DMS114 treated with DMSO at 0.1 percent for 48 hours (cell line): ENCODE measurements around the gene CCNJL.

Source experiments
- DNase-seq: peaks from one replicate; lab custom pipeline; 2025; ENCODE audit not compliant: unreplicated experiment; lab: John Stamatoyannopoulos, UW

The CCNJL gene

GRCh38 chr5:160333721-160334120, 21.4 kb upstream of the CCNJL start:
- no peak for DNase-seq

GRCh38 chr5:160330212-160330611, 17.8 kb upstream of the CCNJL start:
- DNase-seq = no peak

DNA sequence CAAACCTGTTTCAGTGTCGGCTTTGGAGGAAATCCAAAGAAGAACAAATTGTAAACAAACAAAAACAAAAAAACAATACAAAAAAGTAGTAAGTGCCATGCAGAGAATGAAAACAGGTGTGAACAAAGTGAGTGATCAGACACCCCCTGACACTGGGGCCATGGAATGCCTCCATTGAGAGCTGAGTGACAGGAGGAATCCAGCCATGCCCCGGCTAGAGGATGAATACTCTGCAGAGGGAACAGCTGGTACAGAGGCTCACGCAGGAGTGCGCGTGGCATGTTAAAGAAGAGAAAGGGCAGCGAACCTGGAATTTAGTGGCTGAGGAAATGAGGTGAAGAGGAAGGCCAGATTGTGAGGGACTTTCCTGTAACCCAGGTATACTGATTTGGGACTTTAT, 15.5 kb upstream of the CCNJL start:
- no peak for DNase-seq

DNA sequence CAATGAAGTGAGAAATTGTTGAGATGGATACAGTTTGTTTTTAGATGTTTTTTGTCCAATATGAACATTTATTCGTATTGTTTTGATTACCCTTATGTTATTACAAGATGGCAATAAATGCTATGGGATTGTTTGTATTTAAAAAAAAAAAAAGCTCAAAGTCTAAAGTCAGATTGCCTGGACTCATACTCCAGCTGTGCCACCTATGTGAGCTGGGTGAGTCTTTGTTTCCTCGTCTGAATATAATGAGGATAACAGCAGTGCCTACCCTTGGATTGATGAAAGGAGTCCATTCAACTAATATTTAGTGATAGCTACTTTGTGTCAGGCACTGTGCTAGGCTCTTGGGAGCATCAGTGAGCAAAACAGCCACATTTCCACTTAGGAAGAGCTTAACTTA, 14.6 kb upstream of the CCNJL start:
- no peak for DNase-seq

GRCh38 chr5:160325716-160326115, 13.4 kb upstream of the CCNJL start:
- DNase-seq = no peak

DNA sequence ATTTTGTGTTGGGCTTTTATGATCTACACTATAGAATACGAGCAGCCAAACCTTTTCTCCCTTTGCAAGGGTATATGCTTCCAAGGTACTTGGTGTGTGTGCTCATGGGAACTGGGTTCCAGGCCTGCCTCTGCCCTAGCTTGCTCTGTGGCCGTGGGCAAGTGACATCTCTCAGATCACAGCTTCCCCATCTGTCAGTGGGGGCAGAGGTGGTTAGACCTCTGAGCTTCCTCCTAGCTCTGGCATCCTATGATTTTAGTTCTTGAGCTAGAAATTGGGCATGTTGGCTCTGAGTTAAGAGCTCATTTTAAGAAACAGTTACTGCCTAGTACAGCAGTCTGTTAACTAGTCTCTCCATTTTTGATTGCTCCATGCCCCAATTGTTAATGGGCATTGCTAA, 12.5 kb upstream of the CCNJL start:
- DNase-seq = no peak

DNA sequence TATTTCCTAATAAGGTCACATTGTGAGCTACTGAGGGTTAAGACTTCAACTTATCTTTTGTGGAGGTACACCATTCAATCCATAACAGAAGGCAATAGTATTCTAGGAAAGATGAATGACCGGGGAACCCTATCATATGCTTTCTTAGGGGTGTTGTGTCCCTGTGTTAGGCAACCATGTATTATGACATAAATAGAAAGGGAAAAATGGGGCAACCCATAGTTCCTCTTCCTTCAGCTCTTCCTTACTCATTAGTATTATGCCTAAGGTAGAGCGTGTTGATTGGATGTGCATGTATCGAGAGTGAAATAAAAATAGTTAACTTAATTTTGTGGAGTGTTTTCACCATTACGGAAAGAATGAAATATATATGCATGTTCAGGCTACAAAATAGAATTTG, 6.0 kb upstream of the CCNJL start:
- no peak for DNase-seq

DNA sequence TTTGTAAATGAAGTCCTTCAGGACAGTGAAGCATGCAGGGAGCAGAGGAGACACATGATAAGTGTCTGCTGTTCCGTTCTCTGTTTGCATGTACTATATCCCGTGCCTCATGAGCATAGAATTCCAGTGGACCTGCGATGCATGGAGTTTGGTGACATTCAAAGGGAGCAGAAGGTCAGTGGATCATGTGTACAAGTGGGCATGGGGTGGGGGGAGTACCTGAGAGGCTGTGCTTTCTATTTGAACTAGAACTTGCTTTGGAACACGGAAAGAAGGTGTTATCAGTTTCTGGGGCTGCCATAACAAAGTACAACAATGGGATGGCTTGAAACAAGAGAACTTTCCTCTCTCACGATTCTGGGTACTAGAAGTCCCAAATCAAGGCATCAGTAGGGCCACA, 5.1 kb upstream of the CCNJL start:
- DNase-seq = no peak

GRCh38 chr5:160315968-160316367, 3.6 kb upstream of the CCNJL start:
- DNase-seq = no peak

GRCh38 chr5:160312960-160313727, 780 bp upstream of the CCNJL start:
- DNase-seq = no peak

GRCh38 chr5:160311491-160312133, 752 bp downstream of the CCNJL start:
- no peak for DNase-seq

- DNase-seq = no peak
Observed at GRCh38 chr5:160310552-160311295, 1.6 kb downstream of the CCNJL start.

DNA sequence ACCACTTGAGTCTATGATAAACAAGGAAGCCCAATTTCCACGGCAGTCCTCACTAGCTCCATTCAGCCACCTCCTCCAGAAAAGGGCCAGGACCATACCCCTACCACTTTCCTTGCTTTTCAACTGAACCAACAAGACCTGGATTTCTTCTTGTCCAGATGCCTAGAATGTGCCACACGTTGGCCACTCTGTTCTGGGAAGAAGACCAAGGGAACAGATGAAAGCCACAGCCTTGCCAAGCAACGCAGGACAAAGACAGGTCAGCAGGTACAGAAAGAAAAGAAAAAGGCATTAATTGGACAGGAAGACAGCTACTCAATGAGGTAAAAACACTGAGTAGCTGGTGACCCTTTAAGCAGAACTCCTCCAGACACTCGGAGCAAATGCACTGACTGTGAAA, 2.2 kb downstream of the CCNJL start:
- DNase-seq = no peak

GRCh38 chr5:160306696-160307095, 5.7 kb downstream of the CCNJL start:
- DNase-seq = no peak

DNA sequence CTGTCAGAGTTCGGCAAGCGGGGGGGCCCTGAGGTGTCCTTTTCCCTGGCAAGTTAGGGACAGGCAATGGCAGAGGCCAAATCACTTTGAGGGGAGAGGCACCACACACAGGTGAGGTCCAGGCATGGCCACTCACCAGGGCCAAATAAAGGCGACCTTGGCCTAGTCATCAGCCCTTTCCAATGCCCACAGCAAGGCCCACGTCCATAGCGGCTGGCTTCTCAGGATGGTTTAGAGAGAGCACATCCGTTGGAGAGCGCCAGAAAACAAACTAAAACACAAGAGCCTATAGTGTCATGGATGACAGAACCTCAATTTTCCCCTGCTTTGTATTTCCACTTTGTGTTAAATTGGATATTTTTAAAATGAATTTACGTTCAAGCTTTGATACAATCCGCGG, 7.0 kb downstream of the CCNJL start:
- DNase-seq = no peak

DNA sequence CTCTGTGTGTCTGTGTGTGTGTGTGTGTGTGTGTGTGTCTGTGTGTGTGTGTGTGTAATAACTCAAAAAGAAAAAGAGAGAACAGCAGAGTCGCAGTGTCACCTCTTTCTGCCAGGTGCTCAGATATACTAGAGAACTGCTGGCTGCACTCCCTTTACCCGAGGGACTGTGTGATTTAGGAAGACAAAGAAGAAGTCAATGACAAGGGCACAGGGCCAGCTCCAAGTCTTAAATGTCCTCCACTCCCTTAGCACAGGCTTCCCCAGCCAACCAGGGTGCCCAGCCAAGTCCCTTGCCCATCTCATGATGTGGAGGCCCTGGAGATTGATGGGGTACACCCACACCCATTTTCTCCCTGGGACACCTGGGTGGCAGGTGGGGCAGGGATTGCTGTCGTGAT, 8.7 kb downstream of the CCNJL start:
- no peak for DNase-seq

DNA sequence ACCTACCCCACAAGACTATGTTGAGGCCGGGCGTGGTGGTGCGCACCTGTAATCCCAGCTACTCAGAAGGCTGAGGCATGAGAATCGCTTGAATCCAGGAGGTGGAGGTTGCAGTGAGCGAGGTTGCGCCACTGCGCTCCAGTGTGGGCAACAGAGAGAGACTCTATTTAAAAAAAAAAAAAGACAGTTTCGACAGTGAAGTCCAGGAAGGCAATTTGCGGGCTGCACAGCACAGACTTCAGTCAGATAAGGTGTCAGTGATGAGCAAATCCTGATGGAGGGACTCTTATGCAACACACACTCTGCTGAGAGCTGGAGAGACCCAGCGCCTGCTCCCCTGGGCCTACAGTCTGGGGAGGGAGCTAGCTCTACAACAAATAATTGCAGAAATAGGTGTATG, 14.2 kb downstream of the CCNJL start:
- no peak for DNase-seq

DNA sequence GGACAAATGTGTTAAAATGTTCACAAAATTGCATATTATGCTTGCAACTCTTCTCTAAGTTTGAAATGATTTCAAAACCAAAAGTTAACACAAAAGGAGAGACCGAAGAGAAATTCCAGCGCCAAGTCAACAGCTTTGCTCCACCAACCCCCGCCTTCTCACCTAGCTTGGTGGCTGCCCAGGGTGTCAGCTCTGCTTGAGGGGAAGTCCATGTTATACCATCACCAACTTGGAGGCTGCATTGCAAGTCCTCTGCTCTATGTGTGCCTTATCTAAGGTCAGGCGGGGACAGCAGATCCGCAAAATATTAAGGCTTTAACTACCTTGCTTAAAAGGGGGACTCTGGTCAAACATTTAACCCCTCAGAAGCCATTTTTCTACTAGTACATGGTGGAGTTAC, 14.6 kb downstream of the CCNJL start:
- DNase-seq = no peak

- DNase-seq = no peak
Observed at GRCh38 chr5:160297004-160297403, 15.4 kb downstream of the CCNJL start.

GRCh38 chr5:160296496-160296895, 15.9 kb downstream of the CCNJL start:
- DNase-seq = no peak

DNA sequence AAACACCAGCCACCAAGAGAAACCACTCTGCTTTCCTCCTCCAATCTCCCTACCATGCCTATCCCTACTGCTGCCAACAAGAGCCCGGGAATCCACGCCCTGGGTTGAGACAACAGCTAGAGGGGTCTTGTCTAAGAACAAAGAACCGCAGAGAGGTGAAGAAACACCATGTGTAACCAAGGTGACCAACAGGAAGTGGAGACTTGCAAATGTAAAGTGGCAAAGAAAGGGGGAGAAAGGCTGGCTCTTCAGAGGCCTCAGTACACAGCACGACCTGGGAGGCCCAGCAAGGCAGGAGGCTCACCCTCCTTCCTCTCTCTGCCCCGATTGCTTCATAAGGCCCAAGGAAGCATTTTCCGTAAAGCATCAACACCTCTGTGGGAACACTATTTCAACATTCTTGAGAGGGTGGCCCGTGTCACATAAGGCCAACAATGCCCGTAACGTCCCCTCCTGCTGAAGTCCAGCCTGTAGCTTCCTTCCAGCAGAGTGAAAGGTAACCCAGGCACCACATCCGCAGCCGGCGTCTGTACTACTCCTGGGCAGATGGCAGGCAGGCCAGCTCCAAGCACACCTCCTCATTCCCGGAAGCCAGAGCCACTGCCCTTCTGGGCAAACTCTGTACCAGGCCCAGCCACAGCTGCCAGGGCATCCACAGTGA, 18.3 kb downstream of the CCNJL start:
- no peak for DNase-seq

- DNase-seq = no peak
Observed at GRCh38 chr5:160293386-160293785, 19.0 kb downstream of the CCNJL start.
